GM12873 (cell line): ENCODE data around the gene LYPLAL1.

Experiments used
- TF ChIP-seq, protein P1 (sequence below): IDR thresholded peaks from 2 replicates; pipeline ENCODE4 v1.5.1; 2012; ENCODE audit warnings: low read depth, mild to moderate bottlenecking, moderate library complexity, low read length, control low read depth; ENCODE audit not compliant: insufficient read depth; ENCODE audit errors: missing control alignments

The LYPLAL1 gene

DNA sequence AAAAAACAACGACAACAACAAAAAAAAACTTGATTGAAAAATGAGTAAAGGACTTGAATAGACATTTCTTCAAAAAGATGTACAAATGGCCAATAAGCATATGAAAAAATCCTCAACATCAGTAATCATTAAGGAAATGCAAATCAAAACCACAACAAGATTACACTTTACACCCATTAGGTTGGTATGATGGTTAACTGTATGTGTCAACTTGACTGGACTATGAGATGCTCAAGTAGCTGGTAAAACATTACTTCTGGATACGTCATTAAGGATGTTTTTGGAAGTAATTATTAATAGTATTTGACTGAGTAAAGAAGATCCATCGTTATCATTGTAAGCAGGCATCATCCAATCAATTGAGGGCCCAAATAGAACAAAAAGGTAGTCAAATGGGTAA is 34.9 kb upstream of the LYPLAL1 start:
- TF ChIP-seq, protein P1, sequence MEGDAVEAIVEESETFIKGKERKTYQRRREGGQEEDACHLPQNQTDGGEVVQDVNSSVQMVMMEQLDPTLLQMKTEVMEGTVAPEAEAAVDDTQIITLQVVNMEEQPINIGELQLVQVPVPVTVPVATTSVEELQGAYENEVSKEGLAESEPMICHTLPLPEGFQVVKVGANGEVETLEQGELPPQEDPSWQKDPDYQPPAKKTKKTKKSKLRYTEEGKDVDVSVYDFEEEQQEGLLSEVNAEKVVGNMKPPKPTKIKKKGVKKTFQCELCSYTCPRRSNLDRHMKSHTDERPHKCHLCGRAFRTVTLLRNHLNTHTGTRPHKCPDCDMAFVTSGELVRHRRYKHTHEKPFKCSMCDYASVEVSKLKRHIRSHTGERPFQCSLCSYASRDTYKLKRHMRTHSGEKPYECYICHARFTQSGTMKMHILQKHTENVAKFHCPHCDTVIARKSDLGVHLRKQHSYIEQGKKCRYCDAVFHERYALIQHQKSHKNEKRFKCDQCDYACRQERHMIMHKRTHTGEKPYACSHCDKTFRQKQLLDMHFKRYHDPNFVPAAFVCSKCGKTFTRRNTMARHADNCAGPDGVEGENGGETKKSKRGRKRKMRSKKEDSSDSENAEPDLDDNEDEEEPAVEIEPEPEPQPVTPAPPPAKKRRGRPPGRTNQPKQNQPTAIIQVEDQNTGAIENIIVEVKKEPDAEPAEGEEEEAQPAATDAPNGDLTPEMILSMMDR, result no peak

DNA sequence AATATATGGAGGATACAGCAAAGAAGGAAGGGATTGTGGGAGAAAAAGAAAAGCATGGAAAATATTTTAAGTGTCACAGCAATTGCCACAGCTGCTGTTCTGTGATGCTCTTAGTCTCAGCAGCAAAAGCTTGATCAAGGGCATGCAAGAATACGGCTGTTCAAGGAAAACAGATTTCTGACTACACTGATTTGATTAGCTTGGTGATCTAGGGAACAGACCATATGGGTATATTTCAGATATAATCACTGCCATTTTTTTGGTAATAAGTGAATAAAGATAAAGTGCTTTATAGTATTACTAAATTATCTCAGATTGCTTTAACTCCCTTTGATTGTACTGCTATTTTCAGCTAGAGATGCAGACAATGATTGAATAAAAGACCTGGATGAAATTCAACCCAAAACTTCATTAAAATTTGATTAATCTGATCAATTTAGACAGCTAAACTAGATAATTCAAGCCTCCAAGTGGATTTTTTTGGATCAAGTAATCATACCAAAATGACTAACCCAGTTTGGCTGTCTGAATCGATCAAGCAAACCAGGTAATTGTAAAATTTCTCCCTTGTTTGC is 33.3 kb upstream of the LYPLAL1 start:
- TF ChIP-seq, protein P1, result no peak

DNA sequence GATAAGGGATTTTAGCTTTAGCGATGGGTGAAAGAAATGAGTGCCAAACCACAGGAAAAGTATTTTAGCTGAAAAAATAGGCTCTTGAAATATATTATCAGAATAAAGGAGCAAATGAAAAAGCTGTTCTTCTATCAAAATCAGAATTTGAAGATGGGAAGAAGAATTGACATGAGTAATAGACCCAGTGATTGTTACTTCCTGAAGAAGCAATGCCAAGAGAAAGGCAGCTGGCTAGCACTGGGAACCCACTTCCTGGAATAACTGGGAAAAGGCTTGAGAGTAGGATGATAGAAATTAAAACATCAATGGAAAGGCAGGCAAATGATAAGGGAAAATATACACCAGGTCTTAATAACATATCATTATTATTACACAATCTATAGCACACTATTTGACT is 29.9 kb upstream of the LYPLAL1 start:
- TF ChIP-seq, protein P1, result no peak

DNA sequence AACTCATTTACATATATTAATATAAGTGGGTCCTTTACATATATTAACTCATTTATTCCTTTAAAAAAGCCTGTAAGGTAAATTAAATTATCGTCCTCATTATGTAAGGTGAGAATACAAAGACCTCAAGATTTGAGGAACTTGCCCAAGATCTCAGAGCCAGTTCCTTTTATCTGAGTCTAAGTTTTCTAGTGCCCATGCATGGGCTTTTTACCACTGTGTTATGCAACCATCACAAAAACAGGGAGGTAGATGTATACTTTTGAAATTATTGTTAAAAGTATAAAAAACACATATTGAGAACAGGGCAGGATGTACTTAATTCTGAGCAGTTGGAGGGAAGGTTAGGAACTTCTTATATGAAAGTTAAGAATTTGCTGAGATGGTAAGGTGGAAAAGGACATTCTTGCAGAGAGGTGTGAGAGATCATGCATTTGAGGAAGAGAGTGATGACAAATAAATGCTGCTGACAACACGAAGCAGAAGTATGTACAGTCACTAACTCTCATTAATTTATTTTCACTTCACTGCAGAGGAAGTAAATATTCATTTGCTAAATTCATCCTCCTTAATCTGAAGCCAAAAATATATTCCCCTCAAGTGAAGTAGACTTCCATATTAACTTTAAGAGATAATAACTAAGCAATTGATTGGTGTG is 28.9 kb upstream of the LYPLAL1 start:
- TF ChIP-seq, protein P1, result no peak

DNA sequence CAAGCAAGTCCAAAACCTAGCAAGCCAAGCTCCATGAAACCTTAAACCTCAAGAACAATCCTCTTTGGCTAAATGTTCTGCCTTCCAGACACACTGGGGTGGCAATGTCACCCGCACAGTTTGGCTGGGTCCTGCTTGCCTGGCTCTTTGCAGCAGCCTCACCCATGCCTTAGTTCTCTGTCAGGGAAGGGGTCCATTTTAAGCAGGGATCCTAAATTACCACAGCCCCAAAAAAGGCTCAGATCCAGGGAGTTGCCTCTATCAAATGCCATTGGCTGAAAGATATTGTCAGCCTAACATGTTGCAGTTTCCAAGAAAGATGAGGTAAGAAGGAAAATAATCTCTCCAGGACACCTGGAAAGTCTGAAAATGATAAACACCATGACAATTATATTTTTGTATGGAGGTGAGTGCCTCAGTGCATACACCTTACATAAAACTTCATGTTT is 26.1 kb upstream of the LYPLAL1 start:
- TF ChIP-seq, protein P1, result no peak

DNA sequence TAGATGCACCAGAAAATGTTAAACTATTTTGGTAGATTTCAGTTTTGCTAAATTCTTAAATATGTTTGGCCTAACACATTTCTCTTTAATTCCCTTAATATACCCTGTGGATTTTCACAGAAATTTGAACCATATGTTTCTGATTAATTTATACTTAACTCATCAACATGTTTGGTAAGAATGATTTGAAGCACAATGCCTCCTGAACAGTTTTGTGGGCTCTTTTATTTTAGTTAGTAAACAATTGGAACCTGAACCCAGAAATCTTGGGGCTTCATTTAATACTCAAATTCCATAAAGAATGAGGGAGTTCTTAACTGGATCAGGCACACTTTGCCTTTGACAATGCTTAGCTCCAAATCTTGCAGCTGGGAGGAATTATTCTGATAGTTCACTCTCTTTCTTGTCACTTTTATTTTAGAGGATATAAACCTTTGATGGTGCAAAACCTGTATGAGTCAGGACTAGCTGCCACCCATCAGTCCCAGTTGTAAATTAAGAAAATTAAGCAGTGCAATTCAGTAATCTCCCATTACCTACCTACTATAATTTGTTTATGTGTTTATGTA is 24.6 kb upstream of the LYPLAL1 start:
- TF ChIP-seq, protein P1, result no peak

DNA sequence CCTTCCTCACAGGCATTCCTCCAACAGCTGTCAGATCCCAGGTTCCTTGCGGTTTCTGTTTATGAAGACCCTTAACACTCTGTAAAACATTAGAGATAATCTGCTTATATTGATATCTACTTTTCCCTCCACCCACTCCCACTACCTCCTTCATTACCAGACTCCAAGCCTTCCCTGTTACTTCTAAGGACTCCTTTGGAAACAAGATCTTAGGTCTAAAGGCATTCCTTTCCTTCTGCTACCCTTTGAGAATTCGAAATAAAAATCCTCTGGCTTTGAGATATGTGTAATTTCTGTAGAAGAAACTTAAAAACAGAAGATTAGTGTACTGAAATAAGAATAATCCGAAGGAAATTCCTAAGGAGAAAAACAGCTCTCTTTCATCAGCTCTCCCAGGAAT is 23.7 kb upstream of the LYPLAL1 start:
- TF ChIP-seq, protein P1, result no peak
